Liver (tissue), 9 donors: ENCODE results near the gene MED12L. TPM values are rescaled to one million over a fixed set of nuclear protein-coding genes. Genes with fewer than 3 reads are reported as not detected.

ENCODE experiments used
- DNase-seq: peaks from one replicate; pipeline ENCODE4 v3.0.0-alpha.2; 2017; ENCODE audit warnings: low spot score
- H3K27ac ChIP-seq, 2 donors: one replicate each; pipeline ENCODE4 v1.7.0; 2013; ENCODE audit warnings: inconsistent platforms in 2 of 2, low read length in 2 of 2, control low read depth in 1 of 2, low read depth in 1 of 2, mild to moderate bottlenecking in 1 of 2
- H3K27me3 ChIP-seq, 4 donors: one replicate each; pipeline versions ENCODE4 v1.6.1 to v1.7.0; 2013; ENCODE audit warnings: low read length in 3 of 4, inconsistent platforms in 1 of 4, mild to moderate bottlenecking in 1 of 4, moderate library complexity in 1 of 4; ENCODE audit not compliant: control insufficient read depth in 4 of 4, insufficient read depth in 4 of 4
- H3K36me3 ChIP-seq, 4 donors: one replicate each; pipeline versions ENCODE4 v1.6.1 to v1.7.0; 2013; ENCODE audit warnings: low read length in 3 of 4, mild to moderate bottlenecking in 3 of 4, low read depth in 1 of 4, moderate library complexity in 1 of 4; ENCODE audit not compliant: control insufficient read depth in 4 of 4, insufficient read depth in 3 of 4
- H3K4me1 ChIP-seq, 4 donors: one replicate each; pipeline versions ENCODE4 v1.6.1 to v1.7.0; 2013; ENCODE audit warnings: low read length in 3 of 4, mild to moderate bottlenecking in 3 of 4, moderate library complexity in 1 of 4; ENCODE audit not compliant: control insufficient read depth in 4 of 4, insufficient read depth in 4 of 4
- H3K4me3 ChIP-seq, 3 donors: one replicate each; pipeline versions ENCODE4 v1.6.1 to v1.7.0; 2013; ENCODE audit warnings: low read length in 3 of 3, control low read depth in 1 of 3, low read depth in 1 of 3, mild to moderate bottlenecking in 1 of 3
- H3K9ac ChIP-seq, 2 donors: one replicate each; pipeline ENCODE4 v1.7.0; 2013; ENCODE audit warnings: low read length in 2 of 2, mild to moderate bottlenecking in 2 of 2, moderate library complexity in 2 of 2, control low read depth in 1 of 2, low read depth in 1 of 2
- H3K9me3 ChIP-seq, 4 donors: one replicate each; pipeline versions ENCODE4 v1.6.1 to v1.7.0; 2013; ENCODE audit warnings: low read length in 3 of 4; ENCODE audit not compliant: control insufficient read depth in 4 of 4
- EGR1 ChIP-seq, 2 donors: IDR thresholded peaks; 2 replicates each; pipeline ENCODE4 v1.6.1; 2016 to 2018; ENCODE audit warnings: antibody characterized with exemption in 2 of 2, low read depth in 2 of 2
- FOXA1 ChIP-seq: IDR thresholded peaks from 2 replicates; pipeline ENCODE4 v1.6.1; 2016; ENCODE audit warnings: antibody characterized with exemption
- GABPA ChIP-seq, 2 donors: IDR thresholded peaks in 1 of 2; conservative IDR thresholded peaks in 1 of 2; 2 replicates each; pipeline ENCODE4 v1.6.1; 2016; ENCODE audit warnings: antibody characterized with exemption in 2 of 2, mild to moderate bottlenecking in 1 of 2, moderate library complexity in 1 of 2
- JUND ChIP-seq, 2 donors: IDR thresholded peaks; 2 replicates each; pipeline ENCODE4 v1.6.1; 2016; ENCODE audit warnings: antibody characterized with exemption in 2 of 2
- NR2F2 ChIP-seq: IDR thresholded peaks from 2 replicates; pipeline ENCODE4 v1.6.1; 2016; ENCODE audit warnings: antibody characterized with exemption
- RAD21 ChIP-seq, 2 donors: IDR thresholded peaks; 2 replicates each; pipeline ENCODE4 v1.6.1; 2016; ENCODE audit warnings: antibody characterized with exemption in 2 of 2, mild to moderate bottlenecking in 2 of 2
- SP1 ChIP-seq: IDR thresholded peaks from 2 replicates; pipeline ENCODE4 v1.6.1; 2018; ENCODE audit warnings: antibody characterized with exemption, mild to moderate bottlenecking
- YY1 ChIP-seq: IDR thresholded peaks from 2 replicates; pipeline ENCODE4 v1.6.1; 2016; ENCODE audit warnings: antibody characterized with exemption, mild to moderate bottlenecking
- WGBS: extraction: QIAGEN DNeasy Blood & Tissue Kit; methylation state at CpG from one replicate; pipeline ENCODE4 v1.1.7; 2013; 5-methylcytosine and 5-hydroxymethylcytosine counted together
- polyA plus RNA-seq, 2 donors: library from polyadenylated mRNA; stranded (reverse) in 1 of 2; unstranded in 1 of 2; fragments of 200-250 nt in 1 of 2; fragments of >200 nt in 1 of 2; fragmentation: Nextera tagmentation in 1 of 2; extraction: Ambion mirVana in 1 of 2; gene quantifications; one replicate each; pipeline versions ENCODE4 v1.2.1 to v1.2.3, GENCODE V29; 2013 to 2015
- total RNA-seq, 2 donors: library from RNA; depleted of rRNA; stranded (reverse); fragments of >200 nt; gene quantifications; one replicate each; pipeline ENCODE4 v1.2.3, GENCODE V29; 2014
- TF ChIP-seq, protein P1 (sequence below): IDR thresholded peaks from 2 replicates; pipeline ENCODE4 v1.6.1; 2016; ENCODE audit warnings: antibody characterized with exemption
- TF ChIP-seq, protein P2 (sequence below): IDR thresholded peaks from 2 replicates; pipeline ENCODE4 v1.6.1; 2016; ENCODE audit warnings: antibody characterized with exemption
- donor health status: healthy.
- donor health status: healthy.
- donor health status: healthy.
- donor health status: healthy.
- donor health status: healthy.

The MED12L gene
- total and polyA plus RNA-seq, 4 donors = 0.02 to 2.1 (median 0.49) TPM

DNA sequence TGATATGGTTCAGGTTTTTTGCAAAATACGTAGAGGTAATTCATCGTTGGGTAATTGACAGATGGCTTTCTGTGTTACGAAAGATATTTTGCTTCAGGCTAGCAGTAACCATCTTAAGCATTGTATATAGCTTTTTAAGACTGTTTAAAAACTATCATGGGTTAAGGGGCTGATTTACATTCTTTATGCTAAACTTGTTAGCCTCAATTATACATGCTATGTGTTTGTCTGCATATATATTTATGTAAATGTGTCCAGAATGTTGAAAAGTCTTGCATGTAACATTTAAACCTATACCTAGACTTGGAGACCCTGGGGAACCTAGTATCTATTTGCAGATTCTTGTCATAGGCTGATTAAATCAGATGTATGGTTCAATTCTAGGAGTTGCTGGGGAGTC lies 204.0 kb downstream of the MED12L start:
- H3K4me3 ChIP-seq = no peak overlapping the region
- H3K27ac ChIP-seq = no peak overlapping the region
- no peaks in the 10 kb centered on the region for H3K4me1 ChIP-seq
- no peak overlapping the region for H3K9ac ChIP-seq
- no peak for DNase-seq
- TF ChIP-seq RAD21 (IDR thresholded peaks at IDR 0.05) (no peak), FOXA1 (no peak), JUND (IDR thresholded peaks at IDR 0.05) (no peak)
- TF ChIP-seq, protein P1, sequence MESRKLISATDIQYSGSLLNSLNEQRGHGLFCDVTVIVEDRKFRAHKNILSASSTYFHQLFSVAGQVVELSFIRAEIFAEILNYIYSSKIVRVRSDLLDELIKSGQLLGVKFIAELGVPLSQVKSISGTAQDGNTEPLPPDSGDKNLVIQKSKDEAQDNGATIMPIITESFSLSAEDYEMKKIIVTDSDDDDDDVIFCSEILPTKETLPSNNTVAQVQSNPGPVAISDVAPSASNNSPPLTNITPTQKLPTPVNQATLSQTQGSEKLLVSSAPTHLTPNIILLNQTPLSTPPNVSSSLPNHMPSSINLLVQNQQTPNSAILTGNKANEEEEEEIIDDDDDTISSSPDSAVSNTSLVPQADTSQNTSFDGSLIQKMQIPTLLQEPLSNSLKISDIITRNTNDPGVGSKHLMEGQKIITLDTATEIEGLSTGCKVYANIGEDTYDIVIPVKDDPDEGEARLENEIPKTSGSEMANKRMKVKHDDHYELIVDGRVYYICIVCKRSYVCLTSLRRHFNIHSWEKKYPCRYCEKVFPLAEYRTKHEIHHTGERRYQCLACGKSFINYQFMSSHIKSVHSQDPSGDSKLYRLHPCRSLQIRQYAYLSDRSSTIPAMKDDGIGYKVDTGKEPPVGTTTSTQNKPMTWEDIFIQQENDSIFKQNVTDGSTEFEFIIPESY = no peak
- no peaks in the 10 kb centered on the region for H3K27me3 ChIP-seq
- whole genome bisulfite sequencing = 22% methylated on average over 3 of the region's 3 CpGs
- no peaks in the 10 kb centered on the region for H3K9me3 ChIP-seq
- no peaks in the 10 kb centered on the region for H3K36me3 ChIP-seq

DNA sequence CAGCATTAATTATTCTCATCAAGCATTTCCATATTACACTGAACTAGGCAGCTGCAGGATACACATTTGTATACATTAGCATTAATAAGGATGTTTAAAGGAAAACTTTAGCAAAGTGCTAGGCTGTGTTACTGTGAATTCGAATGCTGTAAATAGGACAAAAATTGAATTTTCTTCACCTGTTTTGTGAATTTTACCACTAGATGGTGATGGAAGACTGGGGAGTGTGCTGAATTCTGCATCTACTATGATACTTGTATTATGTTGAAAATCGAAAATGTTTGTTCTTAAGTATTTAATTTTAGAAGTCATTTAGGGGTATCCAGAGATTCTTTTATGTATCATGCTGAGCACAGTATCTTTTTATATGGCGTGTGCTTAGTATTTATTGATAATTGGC lies 205.2 kb downstream of the MED12L start:
- no peaks in the 10 kb centered on the region for H3K27me3 ChIP-seq
- H3K9me3 ChIP-seq = no peaks in the 10 kb centered on the region
- H3K4me3 ChIP-seq = no peak overlapping the region
- H3K4me1 ChIP-seq = no peaks in the 10 kb centered on the region
- TF ChIP-seq RAD21 (IDR thresholded peaks at IDR 0.05) (peak; percentile 66 to 70), YY1 (no peak), SP1 (no peak)
- H3K36me3 ChIP-seq = no peaks in the 10 kb centered on the region
- H3K27ac ChIP-seq = no peak overlapping the region
- WGBS = 58% methylated on average over 3 of the region's 3 CpGs
- DNase-seq = no peak
- no peak overlapping the region for H3K9ac ChIP-seq

DNA sequence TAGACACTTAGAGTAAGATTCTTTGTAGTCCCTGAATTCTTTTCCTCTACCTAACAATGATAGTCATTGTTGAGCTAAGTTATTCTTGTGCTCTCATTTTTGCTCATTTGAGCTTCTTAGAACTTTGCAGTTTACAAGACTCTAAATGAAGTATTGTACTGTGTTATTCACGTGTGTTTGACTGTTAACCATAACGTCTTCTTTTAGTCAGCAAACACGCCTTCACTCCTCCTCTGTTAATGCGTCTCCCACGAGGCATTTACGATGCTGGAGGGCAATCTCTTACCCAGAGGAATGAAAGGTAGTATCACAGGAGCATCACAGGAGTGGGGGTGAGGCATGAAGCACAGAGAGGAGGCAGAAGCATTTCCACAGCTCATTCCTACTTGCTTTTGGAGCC lies 207.7 kb downstream of the MED12L start:
- TF ChIP-seq EGR1 (IDR thresholded peaks at IDR 0.05; ENCODE audit: low read depth in 2 of 2) = no peak
- TF ChIP-seq RAD21 (IDR thresholded peaks at IDR 0.05) = no peak
- TF ChIP-seq, protein P2, sequence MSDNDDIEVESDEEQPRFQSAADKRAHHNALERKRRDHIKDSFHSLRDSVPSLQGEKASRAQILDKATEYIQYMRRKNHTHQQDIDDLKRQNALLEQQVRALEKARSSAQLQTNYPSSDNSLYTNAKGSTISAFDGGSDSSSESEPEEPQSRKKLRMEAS = no peak
- no peak for TF ChIP-seq NR2F2
- TF ChIP-seq, protein P1 = no peak
- TF ChIP-seq GABPA (IDR thresholded peaks at IDR 0.05 in 1 of 2, conservative IDR thresholded peaks at IDR 0.05 in 1 of 2) = no peak
- TF ChIP-seq YY1 = no peak
- TF ChIP-seq JUND (IDR thresholded peaks at IDR 0.05) = no peak
- 71% methylated on average over 6 of the region's 6 CpGs for whole genome bisulfite sequencing
- no peaks in the 10 kb centered on the region for H3K9me3 ChIP-seq

More for the DNA sequence above, 207.7 kb downstream of the MED12L start:
- H3K4me3 ChIP-seq = no peak overlapping the region
- DNase-seq = no peak
- no peaks in the 10 kb centered on the region for H3K36me3 ChIP-seq
- H3K27me3 ChIP-seq = no peaks in the 10 kb centered on the region
- H3K9ac ChIP-seq = no peak overlapping the region
- no peak overlapping the region for H3K27ac ChIP-seq
- no peaks in the 10 kb centered on the region for H3K4me1 ChIP-seq
